Motor neuron (in vitro differentiated cells): ENCODE data around the gene PRTN3. TPM values are rescaled to one million over a fixed set of nuclear protein-coding genes. Genes with fewer than 3 reads are reported as not detected.

Experiments
- ATAC-seq, 8 experiments: fragments of 200-7000 bp; cut with Tn5 transposase; replicated peaks in 6 of 8; 2 replicates each; pipeline ENCODE4 v1.8.0; 2021; ENCODE audit warnings: mild to moderate bottlenecking in 8 of 8, moderate library complexity in 8 of 8
- H3K27ac ChIP-seq, 2 donors: fragments of 250-450 bp; sonication (Bioruptor Pico); 2 replicates each; pipeline ENCODE4 v1.9.0; 2021; ENCODE audit warnings: antibody characterized with exemption in 2 of 2, mild to moderate bottlenecking in 2 of 2, moderate library complexity in 1 of 2
- H3K4me1 ChIP-seq, 2 donors: fragments of 250-450 bp; sonication (Bioruptor Pico); replicated peaks in 1 of 2; 2 replicates each; pipeline ENCODE4 v1.6.1; 2021; ENCODE audit warnings: antibody characterized with exemption in 2 of 2, mild to moderate bottlenecking in 2 of 2, moderate library complexity in 1 of 2
- H3K4me3 ChIP-seq, 5 donors: fragments of 250-450 bp; sonication (Bioruptor Pico); 2 replicates each; pipeline ENCODE4 v1.9.0; 2021; ENCODE audit warnings: antibody characterized with exemption in 5 of 5, mild to moderate bottlenecking in 5 of 5, moderate library complexity in 4 of 5
- WGBS, 10 experiments: fragments of 450-650 bp; shearing (Covaris generic); methylation state at CpG; one replicate each; pipeline ENCODE4 v1.0.0; 2022; 5-methylcytosine and 5-hydroxymethylcytosine counted together
- in situ Hi-C, 9 experiments: fragments of 400-800 bp; cut with MboI; loops; one replicate each; pipeline ENCODE4 v1.15.0; 2021; ENCODE audit warnings: low sequenced_read_pairs in 9 of 9, low pct_unique_long_range_greater_than_20kb in 2 of 9; ENCODE audit not compliant: unreplicated experiment in 9 of 9
- total RNA-seq, 8 experiments: library from RNA; unstranded; fragments of 300-600 nt; gene quantifications; 2 replicates each; pipeline versions ENCODE4 v1.2.3 to v1.2.4, GENCODE V29; 2022

The PRTN3 gene, protein sequence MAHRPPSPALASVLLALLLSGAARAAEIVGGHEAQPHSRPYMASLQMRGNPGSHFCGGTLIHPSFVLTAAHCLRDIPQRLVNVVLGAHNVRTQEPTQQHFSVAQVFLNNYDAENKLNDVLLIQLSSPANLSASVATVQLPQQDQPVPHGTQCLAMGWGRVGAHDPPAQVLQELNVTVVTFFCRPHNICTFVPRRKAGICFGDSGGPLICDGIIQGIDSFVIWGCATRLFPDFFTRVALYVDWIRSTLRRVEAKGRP
- 1 to 10 TPM in 1 of 8 experiments, under 1 TPM in 2, not detected in 5; 0.37 to 1.2 (median 0.54) TPM for total RNA-seq

DNA sequence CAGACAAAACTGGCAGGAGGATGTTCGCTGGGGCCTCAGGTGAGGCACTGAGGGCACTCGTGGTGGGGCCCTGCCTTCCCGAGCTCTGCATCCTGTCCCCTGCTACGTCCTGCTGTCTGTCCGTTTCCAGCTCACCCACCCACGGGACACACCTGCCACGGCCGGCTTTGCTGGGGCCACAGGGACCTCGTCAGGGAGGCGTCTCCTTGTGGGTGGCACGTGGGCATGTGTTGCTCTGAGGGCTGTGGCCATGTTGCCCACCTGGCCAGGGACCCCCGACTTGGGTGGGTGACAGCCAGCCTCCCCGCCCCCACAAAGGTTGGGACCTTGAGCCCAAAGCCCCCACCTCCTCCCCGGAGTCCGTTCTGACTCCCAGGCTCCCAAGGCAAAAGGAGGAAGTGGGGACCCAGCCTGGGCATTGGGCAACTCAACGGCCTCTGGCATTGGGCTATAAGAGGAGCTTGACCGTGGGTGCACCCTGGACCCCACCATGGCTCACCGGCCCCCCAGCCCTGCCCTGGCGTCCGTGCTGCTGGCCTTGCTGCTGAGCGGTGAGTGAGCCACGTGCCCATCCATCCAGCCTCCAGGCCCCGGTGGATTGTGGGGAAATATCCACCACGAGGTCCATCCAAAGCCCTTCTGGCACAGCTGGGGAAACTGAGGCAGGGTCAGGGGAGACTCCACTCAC is at the start of gene PRTN3:
Gene PRTN3 (plus strand): TSS at position 481 of the 688 bp plus-strand sequence. CDS start 10 bp downstream, at position 491.
- in situ Hi-C loops: no loop called here
- no peak for ATAC-seq
- Histone ChIP-seq H3K4me3 (no peak within 1 kb of the TSS), H3K4me1 (peaks cover 6 to 20% of the 10 kb centered on the region in 2 donors), H3K27ac (no peak within 1 kb of the TSS)
- 54 to 87% (median 60%) methylated on average over 1 to 4 of the region's 24 CpGs; no CpG with 5 or more reads in 7 of the 10 experiments for WGBS, 10 experiments

DNA sequence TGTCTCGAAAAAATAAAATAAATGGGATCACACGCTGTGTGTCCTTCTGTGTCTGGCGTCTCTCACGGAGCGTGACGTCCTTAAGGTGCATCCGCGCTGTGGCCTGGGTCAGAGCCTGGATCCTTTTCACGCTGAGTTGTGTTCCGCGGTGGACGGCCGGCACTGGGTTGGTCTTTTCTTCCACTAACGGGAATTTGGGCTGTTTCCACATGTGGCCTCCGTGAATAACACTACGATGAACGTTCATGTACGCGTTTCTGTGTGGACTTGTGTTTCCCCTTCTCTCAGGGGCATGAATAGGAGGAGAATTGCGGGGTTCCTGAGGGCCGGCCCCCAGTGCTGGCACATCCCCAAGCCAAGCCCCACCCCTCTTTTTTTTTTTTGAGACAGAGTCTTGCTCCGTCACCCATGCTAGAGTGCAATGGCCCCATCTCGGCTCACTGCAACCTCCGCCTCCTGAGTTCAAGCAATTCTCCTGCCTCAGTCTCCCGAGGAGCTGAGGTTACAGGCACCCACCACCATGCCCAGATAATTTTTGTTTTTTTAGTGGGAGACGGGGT is 49.7 kb upstream of the PRTN3 start:
- ATAC-seq: no peak
- Histone ChIP-seq H3K4me1 (peaks cover 25 to 26% of the 10 kb centered on the region in 2 donors), H3K4me3 (no peak overlapping the region), H3K27ac (no peak overlapping the region)
- in situ Hi-C loops: no loop called here
- 90 to 100% (median 96%) methylated on average over 1 to 11 of the region's 26 CpGs; no CpG with 5 or more reads in 5 of the 10 experiments for WGBS, 10 experiments

DNA sequence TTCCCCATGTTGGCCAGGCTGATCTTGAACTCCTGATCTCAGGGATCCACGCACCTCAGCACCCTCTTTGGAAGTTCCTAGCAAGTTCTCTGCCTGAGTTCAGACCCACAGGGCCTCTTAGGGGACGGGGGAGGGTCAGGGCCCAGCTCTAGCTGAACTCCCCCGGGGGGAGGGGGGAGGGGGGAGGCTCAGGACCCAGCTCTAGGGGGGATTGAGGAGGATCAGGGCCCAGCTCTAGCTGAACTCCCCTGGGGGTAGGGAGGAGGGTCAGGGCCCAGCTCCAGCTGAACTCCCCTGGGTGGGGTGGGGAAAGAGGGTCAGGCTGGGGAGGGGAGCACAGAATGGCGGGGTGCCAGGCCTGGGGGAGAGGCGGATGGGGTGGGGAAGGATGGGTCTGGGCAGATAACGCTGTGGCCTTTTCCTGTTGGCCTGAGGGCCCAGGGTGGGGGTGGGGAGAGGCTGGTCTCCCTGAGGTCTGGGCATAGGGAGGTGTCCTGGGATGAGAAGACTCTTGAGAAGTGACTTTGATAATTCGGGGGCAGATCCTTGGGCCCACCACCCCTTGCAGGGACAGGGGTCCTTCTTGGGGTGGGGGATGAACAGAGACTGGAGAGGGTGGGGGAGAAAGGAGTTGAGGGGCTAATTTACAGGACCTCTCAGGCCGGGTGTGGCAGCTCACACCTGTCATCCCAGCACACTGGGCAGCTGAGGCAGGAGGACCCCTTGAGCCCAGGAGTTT is 49.1 kb upstream of the PRTN3 start:
- Histone ChIP-seq H3K4me3 (no peak overlapping the region), H3K27ac (no peak overlapping the region), H3K4me1 (peaks cover 26 to 28% of the 10 kb centered on the region in 2 donors)
- 8 to 100% methylated on average over 1 to 2 of the region's 8 CpGs; no CpG with 5 or more reads in 8 of the 10 experiments for WGBS, 10 experiments
- in situ Hi-C loops: no loop called here
- ATAC-seq: no peak

DNA sequence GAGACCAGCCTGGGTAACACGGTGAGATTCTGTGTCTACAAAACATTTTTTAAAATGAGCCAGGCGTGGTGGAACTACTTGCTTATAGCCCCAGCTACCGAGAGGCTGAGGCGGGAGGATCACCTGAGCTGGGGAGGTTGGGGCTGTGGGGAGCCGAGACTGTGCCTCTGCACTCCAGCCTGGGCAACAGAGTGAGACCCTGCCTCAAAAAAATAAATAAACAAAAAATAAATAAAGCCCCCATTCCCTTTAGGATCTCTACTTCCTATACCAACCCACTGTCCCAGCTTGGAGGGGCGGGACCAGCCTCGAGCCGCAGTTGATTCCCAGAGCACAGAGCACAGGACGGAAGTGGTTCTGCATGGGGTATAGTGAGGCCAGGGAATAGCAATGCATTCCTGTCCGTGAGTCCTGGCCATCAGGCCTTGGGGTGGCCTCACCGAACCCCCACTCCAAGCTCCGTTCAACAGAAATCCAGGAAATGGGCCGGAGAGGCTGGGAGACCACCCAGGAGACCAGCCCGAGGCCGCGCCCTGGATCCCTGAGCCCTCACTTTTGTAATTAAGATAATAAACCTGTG is 48.4 kb upstream of the PRTN3 start:
- WGBS, 10 experiments: 60 to 100% (median 86%) methylated on average over 1 to 7 of the region's 16 CpGs; no CpG with 5 or more reads in 4 of the 10 experiments
- Histone ChIP-seq H3K4me3 (no peak overlapping the region), H3K4me1 (peaks cover 25 to 28% of the 10 kb centered on the region in 2 donors), H3K27ac (no peak overlapping the region)
- no peak for ATAC-seq
- in situ Hi-C loops: no loop called here

DNA sequence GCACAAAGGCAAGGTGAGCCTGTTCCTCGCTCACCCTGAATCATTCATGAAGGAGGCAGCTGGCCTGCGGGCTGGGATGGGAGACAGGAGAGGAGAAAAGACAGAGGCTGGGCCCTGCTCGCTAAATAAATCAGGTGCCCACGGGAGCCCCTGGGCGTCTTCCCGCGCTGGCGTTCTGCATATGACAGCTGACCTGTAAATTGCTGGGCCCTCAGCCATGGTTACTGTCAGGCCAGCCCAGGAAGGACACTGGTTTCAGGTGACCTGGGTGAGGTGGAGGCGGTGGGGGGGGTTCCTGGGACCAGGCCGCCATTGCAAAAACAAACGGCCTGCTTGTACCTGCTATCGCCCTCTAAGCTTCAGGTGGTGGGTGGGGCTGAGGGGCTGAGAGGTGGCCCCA is 47.0 kb upstream of the PRTN3 start:
- no peak overlapping the region for H3K27ac ChIP-seq
- in situ Hi-C loops: no loop called here
- peaks cover 14 to 17% of the 10 kb centered on the region in 2 donors for H3K4me1 ChIP-seq
- no peak overlapping the region for H3K4me3 ChIP-seq
- 83 to 100% (median 90%) methylated on average over 1 to 8 of the region's 12 CpGs; no CpG with 5 or more reads in 5 of the 10 experiments for WGBS, 10 experiments
- no peak for ATAC-seq

DNA sequence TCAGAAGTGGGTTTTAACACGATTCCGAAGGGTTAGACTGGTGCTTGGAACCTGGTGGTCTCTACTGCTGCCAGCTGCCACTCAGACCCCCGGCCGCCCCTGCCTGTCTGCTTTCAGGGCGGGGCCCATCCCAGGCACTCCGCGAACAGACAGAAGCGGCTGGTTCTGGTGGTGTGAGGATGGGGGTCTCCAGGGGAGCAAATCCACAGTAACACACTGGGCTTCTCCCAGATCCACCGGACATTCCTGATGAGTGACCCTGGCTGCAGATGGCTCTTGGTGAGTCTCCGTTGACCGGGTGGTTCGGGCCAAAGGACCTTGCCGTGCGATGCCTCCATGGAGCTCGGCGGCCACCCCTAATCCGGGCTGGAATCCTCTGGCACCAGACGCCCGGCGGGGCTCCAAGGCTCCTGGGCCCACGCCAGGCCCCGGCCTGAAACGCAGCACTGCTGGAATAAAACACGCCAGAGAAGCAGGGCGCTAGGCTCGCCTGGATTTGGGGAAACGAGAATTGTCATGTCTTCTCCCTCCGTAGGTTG is 45.7 kb upstream of the PRTN3 start:
- no peak overlapping the region for H3K27ac ChIP-seq
- in situ Hi-C loops: no loop called here
- no peak overlapping the region for H3K4me3 ChIP-seq
- ATAC-seq: no peak
- peaks cover 16 to 17% of the 10 kb centered on the region in 2 donors for H3K4me1 ChIP-seq
- WGBS, 10 experiments: 29 to 100% (median 60%) methylated on average over 1 to 8 of the region's 28 CpGs; no CpG with 5 or more reads in 5 of the 10 experiments

DNA sequence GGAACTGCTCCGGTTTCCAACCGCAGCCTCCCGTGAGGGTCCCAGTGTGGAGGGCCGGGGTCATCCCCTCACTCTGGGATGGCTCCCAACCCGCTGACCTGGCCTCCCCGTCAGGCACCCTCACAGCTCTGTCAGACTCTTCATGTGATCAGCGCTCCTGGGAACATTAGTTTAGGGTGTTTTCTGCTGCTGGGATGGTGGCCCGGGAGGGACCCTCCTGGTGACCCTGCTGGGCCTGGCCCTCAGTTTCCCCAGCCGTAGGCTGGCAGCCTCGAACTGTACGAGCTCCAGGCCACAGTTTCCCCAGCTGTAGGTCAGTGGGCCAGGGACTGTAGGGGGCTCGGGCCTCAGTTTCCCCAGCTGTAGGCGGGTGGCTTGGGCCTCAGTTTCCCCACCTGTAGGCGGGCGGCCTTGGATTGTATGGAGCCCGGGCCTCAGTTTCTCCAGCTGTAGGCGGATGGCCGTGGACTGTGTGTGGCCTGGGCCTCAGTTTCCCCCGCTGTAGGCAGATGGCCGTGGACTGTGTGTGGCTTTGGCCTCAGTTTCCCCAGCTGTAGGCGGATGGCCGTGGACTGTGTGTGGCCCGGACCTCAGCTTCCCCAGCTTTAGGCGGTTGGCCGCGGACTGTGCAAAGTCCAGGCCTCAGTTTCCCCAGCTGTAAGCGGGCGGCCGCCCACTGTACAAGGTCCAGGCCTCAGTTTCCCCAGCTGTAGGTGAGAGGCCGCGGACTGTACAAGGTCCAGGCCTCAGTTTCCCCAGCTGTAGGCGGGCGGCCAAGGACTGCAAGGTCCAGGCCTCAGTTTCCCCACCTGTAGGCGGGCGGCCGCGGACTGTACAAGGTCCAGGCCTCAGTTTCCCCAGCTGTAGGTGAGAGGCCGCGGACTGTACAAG is 44.9 kb upstream of the PRTN3 start:
- 70 to 100% (median 93%) methylated on average over 1 to 6 of the region's 39 CpGs; no CpG with 5 or more reads in 6 of the 10 experiments for WGBS, 10 experiments
- Histone ChIP-seq H3K27ac (peak overlapping the region in 1 of 2 donors; percentile 81), H3K4me1 (peaks cover 18 to 25% of the 10 kb centered on the region in 2 donors), H3K4me3 (peak overlapping the region; percentile 44 to 48 (median 46))
- ATAC-seq: no peak
- in situ Hi-C loops: no loop called here

DNA sequence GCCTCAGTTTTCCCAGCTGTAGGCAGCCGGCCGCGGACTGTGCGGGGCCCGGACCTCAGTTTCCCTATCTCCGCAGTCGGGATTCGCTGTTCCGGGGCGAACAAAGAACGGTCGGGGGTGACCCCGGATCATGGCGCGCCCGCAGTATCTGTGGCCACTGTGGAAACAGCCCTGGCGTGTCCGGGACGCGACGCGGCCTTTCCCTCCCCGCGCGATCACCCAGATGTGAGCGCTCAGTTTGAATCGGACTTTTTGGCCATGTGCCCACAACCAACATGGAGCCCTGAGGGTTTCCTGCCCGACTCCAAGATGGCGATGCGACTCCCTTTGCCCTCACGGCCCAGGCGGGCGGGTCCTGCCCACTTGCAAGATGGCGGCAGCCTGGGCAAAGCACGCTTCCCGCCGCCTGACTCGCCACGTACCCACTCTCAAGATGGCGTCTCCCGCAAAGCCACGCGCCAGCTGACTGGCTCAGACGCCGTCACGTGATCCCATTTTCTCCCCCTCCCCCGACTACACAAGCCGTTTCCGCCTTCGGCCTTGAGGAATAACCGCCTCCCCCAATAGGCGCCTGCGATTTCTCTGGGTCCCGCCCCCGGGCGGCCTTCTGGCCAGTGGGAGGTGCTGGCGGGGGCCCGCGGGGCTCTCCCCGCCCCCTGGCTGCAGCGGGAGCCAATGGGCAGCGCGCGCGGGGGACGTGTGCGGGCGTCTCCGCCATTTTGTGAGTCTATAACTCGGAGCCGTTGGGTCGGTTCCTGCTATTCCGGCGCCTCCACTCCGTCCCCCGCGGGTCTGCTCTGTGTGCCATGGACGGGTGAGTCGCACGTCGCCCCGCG is 43.9 kb upstream of the PRTN3 start, which contains the start of gene PTBP1:
Gene PTBP1 (plus strand): TSS at position 761 of the 836 bp plus-strand sequence. CDS start 46 bp downstream, at position 807.
- H3K27ac ChIP-seq: peak within 1 kb of the TSS; percentile 99
- H3K4me1 ChIP-seq: peaks cover 24 to 30% of the 10 kb centered on the region in 2 donors

DNA sequence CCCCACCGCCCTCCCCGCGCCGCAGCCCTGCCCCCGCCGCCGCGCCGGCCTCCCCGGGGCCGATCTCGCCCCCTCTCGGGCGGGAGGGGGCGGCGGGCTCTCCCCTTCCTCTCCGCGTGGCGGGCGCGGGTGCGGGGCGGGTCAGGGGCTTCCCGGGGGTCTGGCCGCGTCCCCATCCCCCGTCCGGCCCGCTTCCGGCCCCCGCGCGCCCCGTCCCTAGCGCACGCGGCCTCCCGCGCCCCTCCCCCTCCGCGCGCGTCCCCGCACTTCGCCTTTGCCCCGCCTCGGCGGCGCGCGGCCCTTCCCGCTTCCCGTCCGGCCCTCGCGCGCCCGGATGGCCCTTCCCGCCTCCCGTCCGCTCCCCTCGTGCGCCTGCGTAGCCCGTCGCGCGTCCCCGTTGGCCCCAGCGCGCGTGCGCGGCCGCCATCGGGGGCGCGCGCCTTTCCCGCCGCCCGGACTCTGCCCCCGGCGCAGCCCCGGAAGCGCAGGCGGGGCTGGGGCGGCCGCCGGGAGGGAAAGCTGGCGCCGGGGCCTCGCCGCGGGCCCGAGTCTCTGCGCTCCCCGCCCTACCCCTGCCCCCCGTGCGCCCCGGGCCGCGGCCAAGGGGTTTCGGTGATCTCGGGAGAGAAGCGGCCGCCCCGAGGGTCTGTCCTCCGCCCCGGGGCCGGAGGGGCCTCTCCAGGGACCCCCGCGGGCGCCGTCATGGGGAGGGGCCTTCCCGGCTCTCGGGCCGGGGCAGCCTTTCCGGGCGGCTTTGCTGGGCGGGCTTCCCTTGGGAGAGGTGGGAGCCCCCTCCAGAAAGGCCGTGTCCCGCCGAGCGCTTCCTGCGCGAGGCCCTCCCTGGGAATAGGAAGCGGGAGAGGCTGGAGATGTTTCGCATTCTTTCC is 43.0 kb upstream of the PRTN3 start:
- Histone ChIP-seq H3K27ac (peak overlapping the region; percentile 99), H3K4me3 (peak overlapping the region; percentile 76 to 100 (median 96)), H3K4me1 (peaks cover 33 to 38% of the 10 kb centered on the region in 2 donors)
- in situ Hi-C loops: no loop called here
- WGBS, 10 experiments: 0% methylated on average over 1 to 2 of the region's 129 CpGs; no CpG with 5 or more reads in 8 of the 10 experiments
- peak; percentile 11 to 42 (median 26) for ATAC-seq

More for the DNA sequence above, 43.9 kb upstream of the PRTN3 start, which contains the start of gene PTBP1:
- H3K4me3 ChIP-seq: peak within 1 kb of the TSS; percentile 76 to 100 (median 96)
- peak; percentile 67 to 90 (median 86) for ATAC-seq
- in situ Hi-C loops: no loop called here
- WGBS, 10 experiments: 0 to 1% (median 0%) methylated on average over 2 to 12 of the region's 83 CpGs; no CpG with 5 or more reads in 6 of the 10 experiments
